ENCODE data around the gene AFM. TPM values are rescaled to one million over a fixed set of nuclear protein-coding genes. Genes with fewer than 3 reads are reported as not detected.
"Not testable (repeated sequence)": the region's sequence is repeated elsewhere in the genome, so short reads cannot be mapped to it uniquely, and the experiment has no call there.

Gene AFM
- total RNA-seq, 1 experiment from 2014 or later, result not detected

- Histone ChIP-seq H3K36me3 (no peaks in the 10 kb centered on the region), H3K27me3 (no peaks in the 10 kb centered on the region), H3K4me3 (no peak overlapping the region), H3K9me3 (no peaks in the 10 kb centered on the region)
- DNase-seq, result no peak
These were observed 52.2 kb downstream of the AFM start for GRCh38 chr4:73533515-73534422.

GRCh38 chr4:73538162-73538561 lies 56.6 kb downstream of the AFM start:
- DNase-seq, result no peak
- Histone ChIP-seq H3K9me3 (no peaks in the 10 kb centered on the region), H3K36me3 (no peaks in the 10 kb centered on the region), H3K4me3 (no peak overlapping the region), H3K27me3 (no peaks in the 10 kb centered on the region)

- no peaks in the 10 kb centered on the region for H3K9me3 ChIP-seq
- no peak for DNase-seq
- no peaks in the 10 kb centered on the region for H3K27me3 ChIP-seq
- no peaks in the 10 kb centered on the region for H3K36me3 ChIP-seq
- H3K4me3 ChIP-seq, result no peak overlapping the region
These were observed 57.8 kb downstream of the AFM start for GRCh38 chr4:73539386-73539785.

GRCh38 chr4:73540826-73541225 lies 59.3 kb downstream of the AFM start:
- Histone ChIP-seq H3K36me3 (no peaks in the 10 kb centered on the region), H3K4me3 (no peak overlapping the region), H3K9me3 (no peaks in the 10 kb centered on the region), H3K27me3 (no peaks in the 10 kb centered on the region)
- no peak for DNase-seq

GRCh38 chr4:73541251-73541650 lies 59.7 kb downstream of the AFM start:
- no peaks in the 10 kb centered on the region for H3K36me3 ChIP-seq
- no peak overlapping the region for H3K4me3 ChIP-seq
- DNase-seq, result no peak
- H3K9me3 ChIP-seq, result no peaks in the 10 kb centered on the region
- H3K27me3 ChIP-seq, result no peaks in the 10 kb centered on the region

- no peaks in the 10 kb centered on the region for H3K9me3 ChIP-seq
- H3K4me3 ChIP-seq, result no peak overlapping the region
- no peaks in the 10 kb centered on the region for H3K36me3 ChIP-seq
- no peaks in the 10 kb centered on the region for H3K27me3 ChIP-seq
- DNase-seq, result no peak
These were observed 63.1 kb downstream of the AFM start for GRCh38 chr4:73544620-73545019.

GRCh38 chr4:73550865-73551264 lies 69.3 kb downstream of the AFM start:
- not testable (repeated sequence) for H3K9me3 ChIP-seq, H3K27me3 ChIP-seq, DNase-seq, H3K4me3 ChIP-seq, H3K36me3 ChIP-seq

Other genes starting within 250 kb of the AFM start
- gene ANKRD17, start 222.9 kb upstream of the AFM start, total RNA-seq (2014; rRNA removed; shearing (Covaris generic); ENCODE audit: low replicate concordance), result 18.8 and 21.2 TPM in 2 replicates
- gene ALB, start 77.5 kb upstream of the AFM start, total RNA-seq (2014; rRNA removed; shearing (Covaris generic); ENCODE audit: low replicate concordance), result not detected in 2 replicates
- 0.22 and 2.5 TPM in 2 replicates for gene AFP, start 45.5 kb upstream of the AFM start, total RNA-seq (2014; rRNA removed; shearing (Covaris generic); ENCODE audit: low replicate concordance)
- gene RASSF6, start 138.7 kb downstream of the AFM start, total RNA-seq (2014; rRNA removed; shearing (Covaris generic); ENCODE audit: low replicate concordance), result not detected in 2 replicates

All from MG63 (cell line).